GM18867 (cell line): Measurements from ENCODE around the gene C20orf173.
"Not testable (repeated sequence)": the region's sequence is repeated elsewhere in the genome, so short reads cannot be mapped to it uniquely, and the experiment has no call there.

Experiments used
- ATAC-seq: cut with Tn5 transposase; IDR thresholded peaks from one replicate; pipeline ENCODE4 v1.9.1; 2021; ENCODE audit warnings: mild to moderate bottlenecking, moderate library complexity; ENCODE audit not compliant: unreplicated experiment

Gene C20orf173

GRCh38 chr20:35529552-35529951, at the start of gene C20orf173:
Gene C20orf173 (minus strand): TSS chr20:35529652. CDS start chr20:35529373, 279 bp downstream.
- no peak for ATAC-seq

- ATAC-seq = no peak
These were observed 49.7 kb upstream of the C20orf173 start for GRCh38 chr20:35579196-35579595.

GRCh38 chr20:35578469-35578868, 49.0 kb upstream of the C20orf173 start:
- no peak for ATAC-seq

GRCh38 chr20:35576816-35577215, 47.4 kb upstream of the C20orf173 start:
- ATAC-seq = no peak

- no peak for ATAC-seq
These were observed 46.5 kb upstream of the C20orf173 start for GRCh38 chr20:35575958-35576357.

- ATAC-seq = no peak
These were observed 43.4 kb upstream of the C20orf173 start for GRCh38 chr20:35572838-35573237.

- ATAC-seq = no peak
These were observed 42.1 kb upstream of the C20orf173 start for GRCh38 chr20:35571555-35571954.

- ATAC-seq = no peak
These were observed 39.2 kb upstream of the C20orf173 start for GRCh38 chr20:35568645-35569044.

GRCh38 chr20:35564905-35565304, 35.5 kb upstream of the C20orf173 start:
- no peak for ATAC-seq

- ATAC-seq = no peak
These were observed 34.4 kb upstream of the C20orf173 start for GRCh38 chr20:35563834-35564233.

- ATAC-seq = no peak
These were observed 33.2 kb upstream of the C20orf173 start for GRCh38 chr20:35562541-35563110.

GRCh38 chr20:35561671-35562070, 32.2 kb upstream of the C20orf173 start:
- no peak for ATAC-seq

GRCh38 chr20:35561268-35561667, 31.8 kb upstream of the C20orf173 start:
- ATAC-seq = no peak

GRCh38 chr20:35560541-35560940, 31.1 kb upstream of the C20orf173 start:
- no peak for ATAC-seq

GRCh38 chr20:35560105-35560511, 30.7 kb upstream of the C20orf173 start:
- no peak for ATAC-seq

GRCh38 chr20:35559042-35559693, 29.7 kb upstream of the C20orf173 start:
- no peak for ATAC-seq

GRCh38 chr20:35558451-35558850, 29.0 kb upstream of the C20orf173 start:
- no peak for ATAC-seq

GRCh38 chr20:35556871-35557270, 27.4 kb upstream of the C20orf173 start:
- ATAC-seq = no peak

GRCh38 chr20:35555951-35556645, 26.6 kb upstream of the C20orf173 start:
- ATAC-seq = no peak

GRCh38 chr20:35555461-35555860, 26.0 kb upstream of the C20orf173 start:
- ATAC-seq = not testable (repeated sequence)

GRCh38 chr20:35552914-35553313, 23.5 kb upstream of the C20orf173 start:
- ATAC-seq = no peak

GRCh38 chr20:35551503-35551902, 22.1 kb upstream of the C20orf173 start:
- ATAC-seq = no peak
